GM10248 (cell line): ENCODE results near the gene FOXL2.

Source experiments
- CTCF ChIA-PET: fragments of 300-600 bp; sonication (Branson Sonifier 250); formaldehyde crosslinking; extraction: SDS; loops from one replicate; lab custom pipeline; 2021; ENCODE audit warnings: antibody characterized with exemption; lab: Yijun Ruan, JAX
- POLR2A ChIA-PET: fragments of 350-650 bp; sonication (Branson Sonifier 250); formaldehyde crosslinking; extraction: SDS; loops from one replicate; lab custom pipeline; 2020; ENCODE audit warnings: antibody characterized with exemption; lab: Yijun Ruan, JAX
- DNase-seq: peaks from one replicate; pipeline ENCODE4 v3.0.0; 2012; ENCODE audit errors: extremely low spot score
- CTCF ChIP-seq: IDR thresholded peaks from 2 replicates; pipeline ENCODE4 v1.5.1; 2012; ENCODE audit warnings: mild to moderate bottlenecking, low read depth; ENCODE audit errors: extremely low read depth, missing control alignments, control extremely low read depth

FOXL2 gene

GRCh38 chr3:138935863-138936740 is 10.8 kb downstream of the FOXL2 start:
- CTCF ChIA-PET, result interaction anchor here (0.5 to 7.7 kb wide), 44 partner anchors 9 to 908 kb away, joined by 3 to 178 read pairs (median 4); partner anchors contain the start of genes CEP70, FOXL2 and FOXL2NB

GRCh38 chr3:138935505-138935862 is 11.5 kb downstream of the FOXL2 start:
- ChIA-PET CTCF (interaction anchor here (0.5 to 7.7 kb wide), 41 partner anchors 9 to 907 kb away, joined by 3 to 178 read pairs (median 4); partner anchors contain the start of genes CEP70, FOXL2 and FOXL2NB), POLR2A (no interaction called here)
- no peak for TF ChIP-seq CTCF
- no peak for DNase-seq

More at GRCh38 chr3:138935863-138936740, 10.8 kb downstream of the FOXL2 start:
- TF ChIP-seq CTCF, result peak; percentile 92
- POLR2A ChIA-PET, result interaction anchor here (0.6 kb wide), 2 partner anchors 384 to 809 kb away, joined by 5 to 7 read pairs; no protein-coding TSS in a partner anchor
- DNase-seq, result peak; percentile 87

GRCh38 chr3:138933981-138934691 is 12.8 kb downstream of the FOXL2 start:
- no peak for TF ChIP-seq CTCF
- POLR2A ChIA-PET, result interaction anchor here (0.6 kb wide), 2 partner anchors 9 to 1157 kb away, joined by 3 to 4 read pairs; no protein-coding TSS in a partner anchor
- CTCF ChIA-PET, result interaction anchor here (0.9 to 7.7 kb wide), 7 partner anchors 11 to 395 kb away, joined by 3 to 178 read pairs (median 6); partner anchors contain the start of gene CEP70
- no peak for DNase-seq

GRCh38 chr3:138933068-138933668 is 13.8 kb downstream of the FOXL2 start:
- POLR2A ChIA-PET, result interaction anchor here (0.6 kb wide), 1 partner anchor 1156 kb away, joined by 3 read pairs; no protein-coding TSS in a partner anchor
- no peak for TF ChIP-seq CTCF
- no peak for DNase-seq
- CTCF ChIA-PET, result interaction anchor here (0.9 to 7.7 kb wide), 10 partner anchors 8 to 396 kb away, joined by 3 to 178 read pairs (median 4); partner anchors contain the start of gene CEP70

GRCh38 chr3:138928727-138929372 is 18.1 kb downstream of the FOXL2 start:
- ChIA-PET POLR2A (no interaction called here), CTCF (interaction anchor here (1.0 to 1.3 kb wide), 2 partner anchors 13 to 334 kb away, joined by 4 to 5 read pairs; no protein-coding TSS in a partner anchor)
- no peak for DNase-seq
- TF ChIP-seq CTCF, result no peak
